Measurements from ENCODE around the gene RRBP1.

The RRBP1 gene

GRCh38 chr20:17568045-17568788 is 113.8 kb downstream of the RRBP1 start:
- no peak for DNase-seq

GRCh38 chr20:17566345-17566744 is 115.7 kb downstream of the RRBP1 start:
- no peak for DNase-seq

- DNase-seq = no peak
Observed at GRCh38 chr20:17565169-17565845, 116.7 kb downstream of the RRBP1 start.

All from DMS 273 treated with DMSO at 0.1 percent for 48 hours (cell line).